HG03280 (cell line): Measurements from ENCODE around the gene WASHC2A.
"Not testable (repeated sequence)": the region's sequence is repeated elsewhere in the genome, so short reads cannot be mapped to it uniquely, and the experiment has no call there.

Source experiments
- ATAC-seq: cut with Tn5 transposase; IDR thresholded peaks from one replicate; pipeline ENCODE4 v1.9.1; 2021; ENCODE audit warnings: mild to moderate bottlenecking, moderate library complexity; ENCODE audit not compliant: unreplicated experiment

WASHC2A gene

DNA sequence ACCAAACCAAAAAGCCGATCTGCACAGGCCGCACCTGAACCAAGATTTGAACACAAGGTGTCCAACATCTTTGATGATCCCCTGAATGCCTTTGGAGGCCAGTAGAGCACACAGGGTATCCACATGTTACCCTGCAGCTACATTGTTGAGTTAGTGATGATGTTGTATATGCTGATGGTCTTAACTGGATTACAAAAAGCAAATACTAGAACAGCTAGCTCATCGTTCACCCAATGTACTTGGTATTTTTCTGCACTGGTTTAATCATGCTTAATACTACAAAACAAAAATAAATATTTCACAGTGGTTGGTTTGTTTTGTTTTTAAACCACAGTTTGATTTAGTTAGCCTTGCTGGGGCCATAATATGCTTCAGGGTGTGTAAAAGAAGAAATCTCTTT lies 65.1 kb downstream of the WASHC2A start:
- not testable (repeated sequence) for ATAC-seq

- ATAC-seq, result not testable (repeated sequence)
Measured at GRCh38 chr10:50143512-50144174, 75.9 kb downstream of the WASHC2A start.

DNA sequence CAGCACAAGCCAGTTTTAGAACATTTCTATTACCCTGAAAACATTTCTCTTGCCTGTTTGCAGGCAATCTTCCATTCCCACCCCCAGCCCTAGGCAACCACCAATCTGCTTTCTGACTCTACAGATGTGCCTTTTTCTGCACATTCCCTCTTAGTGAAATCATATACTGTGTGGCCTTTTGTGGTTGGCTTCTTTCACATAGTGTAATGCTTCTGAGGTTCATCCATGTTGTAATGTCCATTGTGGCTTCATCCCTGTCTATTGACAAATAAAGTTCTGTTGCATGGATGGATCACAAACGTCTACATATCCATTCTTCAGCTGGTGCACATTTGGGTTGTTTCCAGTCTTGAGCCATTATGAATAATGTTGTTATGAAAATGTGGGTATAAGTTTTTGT lies 77.8 kb downstream of the WASHC2A start:
- ATAC-seq, result not testable (repeated sequence)

DNA sequence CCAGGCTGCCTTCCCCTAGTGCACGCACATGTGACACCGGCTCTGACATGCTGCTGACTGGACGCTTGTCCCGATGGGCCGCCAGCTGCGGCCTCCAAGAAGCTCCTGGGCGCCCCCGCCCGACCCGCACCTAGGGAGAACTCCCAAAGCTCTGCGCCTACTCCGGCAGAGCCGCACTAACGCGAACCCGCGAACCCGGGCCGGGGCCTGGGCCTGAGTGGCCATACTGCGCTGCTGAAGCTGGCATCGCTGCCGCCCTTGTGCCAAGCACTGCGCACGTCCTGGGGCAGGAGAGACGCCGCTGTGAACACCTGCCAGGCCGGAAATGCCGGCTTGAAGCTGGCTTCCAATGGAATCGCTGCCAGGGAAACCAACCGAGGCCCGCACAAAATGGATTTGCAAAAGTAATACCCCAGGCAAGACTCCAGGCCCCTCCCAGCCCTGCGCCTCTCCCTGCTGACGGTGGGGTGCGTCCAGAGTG lies 85.1 kb downstream of the WASHC2A start:
- no peak for ATAC-seq

DNA sequence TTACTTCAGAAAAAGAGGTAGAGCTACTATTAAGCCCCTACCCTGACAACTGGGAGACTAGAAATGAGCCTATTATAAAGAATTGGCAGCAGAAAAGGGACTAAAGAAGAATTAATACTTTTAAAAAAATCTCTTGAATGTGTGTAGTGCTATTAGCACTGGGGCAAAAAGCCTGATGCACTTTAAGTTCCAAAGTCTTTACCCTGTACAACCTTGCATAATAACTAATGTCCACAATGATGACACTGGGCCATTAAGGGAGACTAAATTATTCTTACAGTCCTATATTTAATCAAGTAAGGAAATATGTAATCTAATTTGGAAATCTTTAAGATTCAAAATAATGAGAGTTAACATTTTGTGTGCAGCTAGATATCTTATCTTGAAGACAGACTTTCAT lies 90.1 kb downstream of the WASHC2A start:
- ATAC-seq, result not testable (repeated sequence)

DNA sequence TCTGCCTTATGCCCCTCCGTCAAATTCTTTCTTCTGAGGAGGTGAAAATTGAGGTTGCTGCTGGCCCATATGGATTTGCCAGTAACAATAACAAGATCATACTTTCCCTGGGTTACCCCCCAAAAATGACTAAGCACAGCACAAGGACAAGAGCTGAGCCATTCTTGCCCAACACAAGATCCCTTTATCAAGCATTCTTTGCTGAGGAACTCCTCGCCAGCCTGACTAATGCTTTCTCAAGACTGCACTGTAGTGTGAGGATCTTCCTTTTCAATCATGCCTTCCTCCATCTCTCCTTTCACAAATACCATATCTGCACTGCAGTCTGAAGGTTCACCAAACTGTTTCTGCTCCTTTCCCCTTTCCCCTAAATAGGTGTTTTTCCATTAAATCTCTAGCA lies 92.1 kb downstream of the WASHC2A start:
- ATAC-seq, result not testable (repeated sequence)

DNA sequence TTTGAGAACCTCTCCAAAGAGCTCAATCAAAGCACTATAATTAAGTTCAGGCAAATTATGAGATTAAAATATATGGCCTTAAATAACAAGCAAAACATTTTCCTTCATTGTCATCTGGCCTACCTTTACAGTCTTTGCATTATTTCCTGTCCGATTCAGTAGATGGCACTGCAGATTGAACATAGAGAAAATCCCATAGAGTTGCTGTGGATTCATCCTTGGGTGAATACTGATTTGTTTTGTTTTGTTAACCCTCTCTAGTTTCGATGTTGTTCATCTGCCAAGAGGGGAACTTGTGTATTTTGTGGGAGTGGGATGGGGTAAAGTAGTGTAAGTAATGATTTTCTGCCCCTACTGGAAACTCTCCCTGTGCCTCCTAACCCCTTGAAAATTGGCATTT lies 97.3 kb downstream of the WASHC2A start:
- not testable (repeated sequence) for ATAC-seq

DNA sequence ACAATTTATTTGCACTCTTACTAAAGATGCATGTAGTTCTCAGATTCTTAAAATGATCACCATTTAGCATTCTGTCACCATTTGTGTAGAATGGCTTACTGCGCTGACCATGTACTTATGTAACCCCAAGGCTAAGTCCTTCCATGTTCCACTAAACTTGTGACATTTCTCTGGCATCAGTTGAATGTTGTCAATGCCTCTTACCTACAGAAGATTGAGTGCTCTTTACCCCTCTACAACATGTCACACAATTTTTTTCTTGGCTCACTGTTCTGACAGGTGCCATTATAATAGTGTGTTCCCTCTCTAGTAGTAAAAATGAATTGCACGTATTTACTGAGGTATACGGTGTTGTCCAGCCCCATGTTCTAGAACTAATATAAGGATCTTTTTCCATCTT lies 100.1 kb downstream of the WASHC2A start:
- ATAC-seq, result not testable (repeated sequence)

DNA sequence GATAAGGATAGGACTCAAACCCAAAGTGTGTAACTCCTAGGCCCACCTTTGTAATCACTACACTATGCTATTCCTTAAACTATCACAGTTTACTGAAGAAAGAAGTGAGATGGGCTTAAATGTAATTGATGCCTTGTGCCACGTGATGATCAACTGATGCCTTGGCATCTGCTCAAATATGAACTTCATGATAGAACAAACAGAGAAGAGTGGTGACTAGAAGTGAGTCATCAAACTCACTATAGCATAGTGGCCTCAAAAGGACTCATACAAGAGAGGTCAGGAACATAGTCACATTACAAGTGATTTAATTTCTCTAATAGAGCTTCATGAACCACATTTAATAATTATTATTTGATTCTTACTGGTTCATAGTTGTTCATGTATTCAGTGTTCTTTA lies 101.8 kb downstream of the WASHC2A start:
- ATAC-seq, result not testable (repeated sequence)

GRCh38 chr10:50174788-50175525 lies 107.2 kb downstream of the WASHC2A start:
- ATAC-seq, result not testable (repeated sequence)
